ENCODE measurements around the gene HOXA7. TPM values are rescaled to one million over a fixed set of nuclear protein-coding genes. Genes with fewer than 3 reads are reported as not detected.

Gene HOXA7
- total and polyA plus RNA-seq, 8 donors: 0.98 to 34.8 (median 1.2) TPM; not detected in 1

GRCh38 chr7:27172315-27172774, 15.9 kb upstream of the HOXA7 start:
- H3K4me3 ChIP-seq: peak overlapping the region in 1 of 4 donors; percentile 54
- DNase-seq: no peak
- H3K27ac ChIP-seq: no peak overlapping the region
- 8 to 23% (median 13%) methylated on average over 10 of the region's 10 CpGs for WGBS, 5 donors
- peaks cover 27 to 46% (median 42%) of the 10 kb centered on the region in 4 donors for H3K4me1 ChIP-seq
- peaks cover 60 to 100% (median 100%) of the 10 kb centered on the region in 3 donors for H3K27me3 ChIP-seq
- TF ChIP-seq CTCF (IDR thresholded peaks at IDR 0.05) (no peak), POLR2A (IDR thresholded peaks at IDR 0.05) (no peak), POLR2AphosphoS5 (IDR thresholded peaks at IDR 0.05) (no peak), EP300 (IDR thresholded peaks at IDR 0.05) (no peak)
- peaks cover 0 to 18% (median 0%) of the 10 kb centered on the region in 4 donors for H3K9me3 ChIP-seq
- intact Hi-C loops (cut with DNase I; ENCODE audit: low total_unique reads): loop anchor here (10.0 kb wide), 1 partner anchor 1298 kb away; no protein-coding TSS in a partner anchor
- H3K36me3 ChIP-seq: no peaks in the 10 kb centered on the region

GRCh38 chr7:27171637-27172314, 15.3 kb upstream of the HOXA7 start:
- Histone ChIP-seq H3K27me3 (peaks cover 61 to 100% (median 100%) of the 10 kb centered on the region in 3 donors), H3K4me3 (peak overlapping the region in 1 of 4 donors; percentile 3), H3K4me1 (peaks cover 27 to 49% (median 45%) of the 10 kb centered on the region in 4 donors), H3K27ac (no peak overlapping the region), H3K9me3 (peaks cover 0 to 18% (median 0%) of the 10 kb centered on the region in 4 donors), H3K36me3 (no peaks in the 10 kb centered on the region)
- no peak for DNase-seq
- TF ChIP-seq POLR2AphosphoS5 (IDR thresholded peaks at IDR 0.05) (no peak), POLR2A (IDR thresholded peaks at IDR 0.05) (no peak), CTCF (IDR thresholded peaks at IDR 0.05) (no peak), EP300 (IDR thresholded peaks at IDR 0.05) (no peak)
- intact Hi-C loops (cut with DNase I; ENCODE audit: low total_unique reads): loop anchor here (10.0 kb wide), 1 partner anchor 1297 kb away; no protein-coding TSS in a partner anchor
- WGBS, 5 donors: 9 to 12% (median 11%) methylated on average over 30 of the region's 30 CpGs

- no peak overlapping the region for H3K27ac ChIP-seq
- H3K4me1 ChIP-seq: peaks cover 27 to 54% (median 50%) of the 10 kb centered on the region in 4 donors
- DNase-seq: no peak
- intact Hi-C loops (cut with DNase I; ENCODE audit: low total_unique reads): loop anchor here (10.0 kb wide), 1 partner anchor 1296 kb away; no protein-coding TSS in a partner anchor
- H3K27me3 ChIP-seq: peaks cover 66 to 100% (median 100%) of the 10 kb centered on the region in 3 donors
- H3K4me3 ChIP-seq: no peak overlapping the region
- no peaks in the 10 kb centered on the region for H3K36me3 ChIP-seq
- peaks cover 0 to 20% (median 2%) of the 10 kb centered on the region in 4 donors for H3K9me3 ChIP-seq
- 7 to 15% (median 8%) methylated on average over 8 of the region's 8 CpGs for WGBS, 5 donors
- TF ChIP-seq CTCF (IDR thresholded peaks at IDR 0.05): no peak
Measured at GRCh38 chr7:27171325-27171636, 14.8 kb upstream of the HOXA7 start.

- Histone ChIP-seq H3K27me3 (peaks cover 72 to 100% (median 100%) of the 10 kb centered on the region in 3 donors), H3K9me3 (peaks cover 0 to 26% (median 5%) of the 10 kb centered on the region in 4 donors), H3K36me3 (no peaks in the 10 kb centered on the region), H3K4me3 (no peak overlapping the region), H3K4me1 (peaks cover 27 to 60% (median 54%) of the 10 kb centered on the region in 4 donors), H3K27ac (no peak overlapping the region)
- TF ChIP-seq CTCF (IDR thresholded peaks at IDR 0.05): no peak
- no peak for TF ChIP-seq EP300 (IDR thresholded peaks at IDR 0.05)
- no peak for TF ChIP-seq POLR2A (IDR thresholded peaks at IDR 0.05)
- no peak for TF ChIP-seq POLR2AphosphoS5 (IDR thresholded peaks at IDR 0.05)
- intact Hi-C loops (cut with DNase I; ENCODE audit: low total_unique reads): loop anchor here (10.0 kb wide), 1 partner anchor 1296 kb away; no protein-coding TSS in a partner anchor
- 22 to 27% (median 23%) methylated on average over 11 of the region's 11 CpGs for WGBS, 5 donors
- DNase-seq: no peak
Measured at GRCh38 chr7:27170426-27171324, 14.2 kb upstream of the HOXA7 start.
